GM12873 (cell line): ENCODE results near the gene HAND2.
A peak's percentile ranks its signal among the peaks of the same experiment; 100 is the strongest.

Experiments used
- CTCF ChIP-seq: IDR thresholded peaks from 2 replicates; pipeline ENCODE4 v1.5.1; 2012; ENCODE audit warnings: low read depth, mild to moderate bottlenecking, moderate library complexity, low read length, control low read depth; ENCODE audit not compliant: insufficient read depth; ENCODE audit errors: missing control alignments

The HAND2 gene

GRCh38 chr4:173501592-173502150 lies 28.4 kb downstream of the HAND2 start:
- TF ChIP-seq CTCF = no peak

GRCh38 chr4:173500841-173501591 lies 29.0 kb downstream of the HAND2 start:
- no peak for TF ChIP-seq CTCF

GRCh38 chr4:173499658-173500535 lies 30.1 kb downstream of the HAND2 start:
- no peak for TF ChIP-seq CTCF

GRCh38 chr4:173498771-173499170 lies 31.3 kb downstream of the HAND2 start:
- TF ChIP-seq CTCF = no peak

GRCh38 chr4:173498023-173498422 lies 32.0 kb downstream of the HAND2 start:
- TF ChIP-seq CTCF = no peak

- peak; percentile 88 for TF ChIP-seq CTCF
These were observed 35.7 kb downstream of the HAND2 start for GRCh38 chr4:173494013-173494970.
